Fibroblast of gingiva (primary cell): Measurements from ENCODE around the gene ZNF532.
"Not testable (repeated sequence)": the region's sequence is repeated elsewhere in the genome, so short reads cannot be mapped to it uniquely, and the experiment has no call there.

ENCODE experiments used
- DNase-seq: peaks from one replicate; pipeline ENCODE4 v3.0.0-alpha.2; 2011; ENCODE audit warnings: low read depth

ZNF532 gene

DNA sequence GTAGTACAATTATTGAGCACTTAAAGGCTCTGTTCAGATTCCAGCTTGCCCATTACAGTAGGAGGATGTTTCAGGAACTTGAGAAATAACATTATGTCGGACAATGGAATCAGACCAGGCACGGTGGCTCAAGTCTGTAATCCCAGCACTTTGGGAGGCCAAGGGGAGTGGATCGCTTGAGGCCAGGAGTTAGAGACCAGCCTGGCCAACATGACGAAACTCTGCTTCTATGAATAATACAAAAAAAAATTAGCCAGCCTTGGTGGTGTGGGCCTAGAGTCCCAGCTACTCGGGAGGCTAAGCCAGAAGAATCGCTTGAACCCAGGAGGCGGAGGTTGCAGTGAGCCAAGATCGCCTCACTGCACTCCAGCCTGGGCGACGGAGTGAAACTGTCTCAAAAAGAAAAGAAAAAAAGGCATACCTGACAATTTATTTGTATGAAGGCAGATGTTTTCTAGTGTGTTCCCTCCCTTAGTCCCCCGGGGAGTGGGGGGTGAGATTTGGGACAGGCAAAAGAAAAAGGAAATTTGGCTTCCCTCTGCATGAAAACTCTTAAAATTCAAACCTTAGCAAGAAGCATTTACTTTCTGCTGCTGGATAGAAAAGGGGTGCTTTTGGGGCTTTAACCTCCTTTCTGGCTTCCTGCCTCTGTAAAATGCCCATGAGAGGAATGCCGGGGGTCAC is 13.7 kb upstream of the ZNF532 start:
- DNase-seq, result no peak

DNA sequence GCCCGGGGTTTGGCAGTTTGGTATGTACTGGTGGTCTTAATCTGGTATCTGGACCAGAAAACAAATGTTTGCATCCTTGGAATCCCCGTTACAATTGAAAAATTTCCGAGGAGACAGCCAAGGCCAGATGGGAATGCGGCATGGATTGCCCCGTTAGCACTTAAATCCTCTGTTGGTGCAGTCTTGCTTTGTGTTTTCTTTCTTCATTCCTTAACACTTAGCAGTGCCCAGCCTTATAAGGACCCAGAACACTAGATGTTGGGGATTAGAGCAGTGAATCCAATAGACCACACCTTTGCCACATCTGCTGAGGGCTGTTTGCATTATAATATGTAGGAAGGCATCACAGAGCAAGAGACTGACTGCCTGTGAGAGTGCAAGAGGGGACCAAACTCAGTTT is 12.8 kb upstream of the ZNF532 start:
- DNase-seq, result no peak

DNA sequence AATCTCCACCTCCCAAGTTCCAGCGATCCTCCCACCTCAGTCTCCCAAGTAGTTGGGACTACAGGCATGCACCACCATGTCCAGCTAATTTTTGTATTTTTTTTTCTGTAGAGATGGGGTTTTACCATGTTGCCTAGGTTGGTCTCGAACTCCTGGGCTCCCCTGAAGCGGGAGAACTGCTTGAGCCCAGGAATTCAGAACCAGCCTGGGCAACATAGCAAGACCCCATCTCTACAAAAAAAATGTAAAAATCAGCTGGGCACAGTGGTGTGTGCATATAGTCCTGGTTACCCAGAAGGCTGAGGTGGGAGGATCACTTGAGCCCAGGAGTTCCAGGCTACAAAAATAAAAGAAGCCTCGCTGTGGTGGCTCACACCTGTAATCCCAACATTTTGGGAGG is 12.0 kb upstream of the ZNF532 start:
- no peak for DNase-seq

DNA sequence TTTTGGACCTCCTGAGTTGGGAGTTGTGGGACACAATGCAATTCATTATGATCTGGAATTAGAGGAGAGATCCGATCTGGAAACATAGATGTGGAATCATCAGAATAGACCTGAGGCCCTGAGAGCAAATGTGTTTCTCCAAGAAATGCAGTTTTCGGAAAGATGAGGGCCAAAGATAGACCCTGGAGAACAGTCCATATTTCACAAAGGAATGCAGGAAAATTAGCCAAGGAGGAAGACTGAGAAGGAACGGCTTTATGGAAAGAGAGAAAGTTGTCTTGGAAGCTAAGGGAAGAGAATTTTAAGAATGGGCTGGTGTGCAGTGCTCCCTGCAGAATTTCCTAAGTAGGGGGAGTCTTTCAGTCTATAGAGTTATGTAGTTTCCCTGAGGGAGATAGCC is 11.1 kb upstream of the ZNF532 start:
- no peak for DNase-seq

DNA sequence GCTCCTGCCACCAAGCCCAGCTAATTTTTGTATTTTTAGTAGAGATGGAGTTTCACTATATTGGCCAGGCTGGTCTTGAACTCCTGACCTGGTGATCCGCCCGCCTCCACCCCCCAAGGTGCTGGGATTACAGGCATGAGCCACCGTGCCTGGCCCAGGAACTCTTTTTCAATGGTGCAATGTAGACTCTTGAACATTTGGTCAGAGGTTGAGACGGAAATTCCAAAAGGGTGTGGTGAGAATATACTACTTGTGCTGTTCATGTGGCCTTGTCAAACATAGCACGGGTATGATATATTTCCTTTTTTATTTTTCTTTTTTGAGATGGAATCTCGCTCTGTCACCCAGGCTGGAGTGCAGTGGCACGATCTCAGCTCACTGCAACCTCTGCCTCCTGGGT is 9.2 kb upstream of the ZNF532 start:
- not testable (repeated sequence) for DNase-seq

DNA sequence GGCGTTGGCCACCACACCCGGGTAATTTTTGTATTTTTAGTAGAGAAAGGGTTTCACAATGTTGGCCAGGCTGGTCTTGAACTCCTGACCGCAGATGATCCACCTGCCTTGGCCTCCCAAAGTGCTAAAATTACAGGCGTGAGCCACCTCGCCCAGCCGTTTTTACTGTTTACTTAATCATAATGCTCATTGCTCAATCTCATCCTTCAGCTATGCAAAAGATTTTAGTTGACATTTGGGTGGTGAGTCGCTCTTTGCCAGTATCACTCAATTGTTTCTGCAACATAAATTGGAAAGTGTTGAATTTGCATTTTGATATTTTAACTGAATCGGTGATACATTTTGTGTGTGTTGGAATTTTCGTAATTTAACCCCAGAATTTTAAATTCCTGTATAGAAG is 7.8 kb upstream of the ZNF532 start:
- DNase-seq, result peak; percentile 51

DNA sequence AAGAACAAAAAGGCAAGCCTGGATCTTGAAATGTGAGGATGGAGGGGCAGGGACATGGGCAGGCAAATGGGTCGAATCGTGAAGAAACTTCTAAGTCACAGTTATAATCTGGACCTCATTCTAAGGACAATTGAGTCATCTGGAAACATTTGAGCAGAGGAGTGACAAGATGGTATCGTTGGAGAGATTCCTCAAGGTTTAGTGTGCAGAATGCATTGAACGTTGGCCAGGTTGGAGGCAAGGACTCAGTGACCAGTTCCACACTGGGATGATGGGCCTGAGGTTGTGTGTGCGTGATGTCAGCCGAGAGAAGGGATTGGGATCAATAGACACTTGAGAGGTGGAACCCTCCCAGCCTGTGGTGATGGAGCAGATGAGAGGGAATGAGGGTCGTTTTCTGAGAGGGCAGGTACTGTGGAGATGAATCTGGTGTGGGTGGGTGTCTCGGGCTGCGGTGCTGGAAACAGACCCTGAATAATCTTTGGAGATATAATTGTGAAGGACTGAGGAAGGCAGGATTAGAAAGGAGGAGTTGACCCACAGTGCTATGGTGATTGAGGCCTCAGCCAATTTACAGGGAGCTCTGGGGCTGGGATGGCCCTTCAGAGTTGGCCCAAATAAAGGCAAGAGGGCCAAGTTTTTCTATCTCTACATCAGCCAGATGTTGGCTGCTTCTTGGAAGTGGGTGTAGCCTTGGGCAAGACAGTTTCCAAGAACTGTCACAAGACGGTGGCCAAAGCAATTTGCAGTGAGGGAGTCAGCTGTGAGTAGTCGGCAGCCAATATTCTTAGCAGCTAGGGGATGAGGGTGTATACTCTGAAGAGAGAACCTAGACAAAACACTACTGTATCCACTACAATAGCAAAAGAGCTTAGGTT is 5.8 kb upstream of the ZNF532 start:
- DNase-seq, result peak; percentile 86

DNA sequence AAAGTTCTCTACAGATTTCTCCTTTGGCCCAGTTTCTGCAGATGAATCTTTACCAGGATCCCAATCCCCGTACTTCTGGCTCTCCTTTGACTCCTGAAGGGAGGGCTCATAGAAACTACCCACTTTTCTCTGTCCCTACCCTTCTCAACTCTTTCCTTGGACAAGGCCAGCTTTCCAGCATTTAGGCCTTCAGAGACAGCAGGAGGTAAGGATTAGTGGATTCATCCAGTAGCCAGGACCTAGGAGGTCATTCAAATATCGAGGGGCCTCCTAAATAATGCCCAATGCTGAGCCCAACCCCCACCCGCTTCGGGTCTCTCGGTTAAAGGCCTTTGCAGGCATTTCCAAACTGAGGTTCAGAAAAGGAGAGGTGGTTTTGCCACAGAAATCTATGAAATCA is 4.8 kb upstream of the ZNF532 start:
- DNase-seq, result no peak

DNA sequence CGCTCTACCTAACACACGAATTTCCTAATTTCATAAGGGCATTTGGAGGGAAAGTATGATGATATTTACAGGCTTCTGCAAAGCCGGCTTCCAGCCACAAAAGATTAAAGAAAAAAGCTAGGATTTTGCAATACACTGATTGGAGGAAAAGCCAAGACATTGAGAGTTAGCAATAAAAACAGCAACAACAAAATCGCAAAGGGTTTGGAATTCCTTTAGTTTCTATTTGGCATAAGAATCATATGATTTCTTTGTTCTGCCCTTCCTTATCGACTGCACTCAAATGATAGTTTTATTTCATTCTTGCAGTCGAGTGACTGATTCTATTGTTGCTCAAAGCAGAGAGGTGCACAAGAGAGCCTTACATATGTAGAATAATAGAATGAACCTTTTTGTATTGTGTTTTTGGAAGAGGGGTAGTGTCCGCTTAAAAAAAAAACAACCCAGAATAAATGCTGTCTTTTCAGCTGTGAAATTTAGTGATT is 3.9 kb upstream of the ZNF532 start:
- no peak for DNase-seq

DNA sequence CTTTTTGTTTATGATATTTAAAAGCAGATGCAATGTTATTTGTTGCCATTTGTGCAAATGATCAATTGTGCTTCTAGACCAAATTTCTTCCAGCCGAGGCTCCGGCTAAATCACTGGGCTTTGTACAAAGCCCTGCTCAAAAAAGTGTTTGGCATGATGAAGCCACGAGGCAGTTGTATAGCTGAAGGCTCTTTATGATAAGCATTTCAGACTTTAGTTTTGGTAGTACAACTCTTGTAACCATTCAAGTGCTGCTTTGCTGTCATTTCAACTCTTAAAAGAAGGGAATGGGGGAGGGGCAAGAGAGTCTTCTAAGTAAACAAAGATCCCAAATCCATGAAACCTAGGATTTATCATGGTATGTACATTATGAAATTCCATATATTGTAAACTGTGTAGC is 3.3 kb upstream of the ZNF532 start:
- DNase-seq, result no peak

DNA sequence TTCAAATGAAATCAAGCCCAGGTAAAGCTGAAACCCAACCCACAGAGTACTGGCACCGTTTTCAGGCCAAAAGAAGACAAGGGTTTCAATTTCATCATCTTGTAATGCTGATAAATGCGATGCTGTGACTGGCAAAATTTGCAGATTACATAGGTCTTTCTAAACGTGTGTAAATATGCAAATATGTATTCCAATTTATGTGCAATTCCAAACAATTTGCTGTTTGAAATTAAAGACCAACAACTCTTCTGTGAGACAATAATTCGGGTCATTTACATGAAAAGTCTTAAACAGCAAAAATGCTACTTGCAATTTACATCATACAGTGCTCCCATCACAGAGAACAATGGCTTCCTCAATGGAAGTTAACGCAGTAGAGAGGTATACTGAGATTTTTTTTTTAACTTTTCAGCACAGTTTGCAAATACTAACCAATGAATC is 2.8 kb upstream of the ZNF532 start:
- DNase-seq, result no peak

DNA sequence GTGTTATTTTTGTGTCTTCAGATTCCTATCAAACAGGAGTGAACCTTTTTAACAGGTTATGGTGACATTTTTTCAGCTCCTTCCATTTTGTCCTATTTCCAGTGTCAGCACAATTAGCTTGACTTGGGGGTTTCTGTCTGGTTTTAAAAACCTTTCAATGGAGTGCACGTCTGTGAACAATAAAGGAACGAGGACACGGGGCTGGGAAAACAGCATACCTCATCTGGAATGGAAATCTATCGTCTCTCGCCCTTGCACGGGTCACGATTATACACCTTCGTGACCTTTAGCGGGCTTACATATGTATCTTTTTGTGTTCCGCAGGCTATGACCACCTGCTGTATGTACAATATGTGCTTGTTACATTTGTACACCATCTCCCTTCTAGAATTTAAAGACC is 2.3 kb upstream of the ZNF532 start:
- no peak for DNase-seq

DNA sequence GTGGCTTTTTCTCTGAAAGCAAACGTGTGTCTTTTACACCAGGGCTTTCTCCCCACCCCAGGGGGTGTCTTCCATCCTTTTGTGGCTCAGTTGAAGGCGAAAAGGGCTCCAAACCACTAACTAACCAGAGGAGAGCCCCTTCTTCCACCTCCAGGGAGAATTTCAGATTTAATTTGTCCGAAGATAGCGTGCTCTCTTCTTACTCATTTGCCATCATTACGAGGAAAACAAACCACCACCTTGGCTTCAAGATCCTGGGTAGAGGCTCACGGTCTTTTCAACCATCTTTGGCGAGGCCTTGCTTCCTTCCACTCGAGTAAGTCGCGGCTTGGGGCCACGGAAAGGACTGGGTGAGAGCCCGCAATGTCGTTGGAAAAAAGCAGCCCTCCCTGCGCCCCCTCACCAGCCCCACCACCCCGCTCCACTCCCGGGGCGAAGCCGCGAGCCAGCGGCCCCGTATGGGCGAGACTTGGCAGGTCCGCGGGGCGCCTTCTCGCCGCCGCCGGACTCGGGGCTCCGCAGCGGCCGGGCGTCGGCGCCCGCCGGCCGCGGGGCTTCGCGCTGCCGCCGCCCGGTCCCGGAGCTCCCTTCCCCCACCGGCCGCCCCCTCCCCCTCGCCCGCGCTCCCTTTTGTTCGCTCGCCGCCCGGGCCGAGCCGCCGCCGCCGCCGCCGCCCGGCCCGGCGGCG is 1.7 kb upstream of the ZNF532 start:
- no peak for DNase-seq

DNA sequence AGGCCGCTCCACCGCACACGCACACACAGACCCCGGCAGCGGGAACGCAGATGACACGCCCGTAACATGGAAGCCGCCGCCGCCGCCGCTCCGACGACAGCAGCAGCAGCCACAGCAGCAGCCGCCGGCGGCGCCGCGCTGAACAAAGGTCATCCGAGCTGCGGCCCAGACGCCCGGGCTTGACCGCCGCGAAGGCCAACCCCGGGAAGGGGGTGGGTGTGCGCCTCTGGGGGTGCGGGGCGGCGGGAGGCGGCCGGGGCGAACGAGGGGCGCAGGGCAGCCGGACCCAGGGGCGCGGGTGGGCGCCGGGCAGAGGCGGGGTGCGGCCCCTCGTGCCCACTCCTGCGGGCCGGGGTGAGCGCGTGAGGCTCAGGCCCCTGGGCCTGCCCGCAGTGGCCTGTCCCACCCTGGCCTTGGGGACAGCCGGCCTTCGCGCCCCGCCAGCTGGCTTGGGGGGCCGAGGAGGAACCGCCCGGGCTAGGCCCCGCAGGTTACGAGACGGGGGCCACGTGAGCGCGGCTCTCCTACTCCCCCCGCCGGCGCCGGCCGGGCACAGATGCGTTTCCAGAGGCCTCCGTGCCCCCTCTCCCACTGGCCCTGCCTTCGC is 1.0 kb upstream of the ZNF532 start:
- DNase-seq, result peak; percentile 59

DNA sequence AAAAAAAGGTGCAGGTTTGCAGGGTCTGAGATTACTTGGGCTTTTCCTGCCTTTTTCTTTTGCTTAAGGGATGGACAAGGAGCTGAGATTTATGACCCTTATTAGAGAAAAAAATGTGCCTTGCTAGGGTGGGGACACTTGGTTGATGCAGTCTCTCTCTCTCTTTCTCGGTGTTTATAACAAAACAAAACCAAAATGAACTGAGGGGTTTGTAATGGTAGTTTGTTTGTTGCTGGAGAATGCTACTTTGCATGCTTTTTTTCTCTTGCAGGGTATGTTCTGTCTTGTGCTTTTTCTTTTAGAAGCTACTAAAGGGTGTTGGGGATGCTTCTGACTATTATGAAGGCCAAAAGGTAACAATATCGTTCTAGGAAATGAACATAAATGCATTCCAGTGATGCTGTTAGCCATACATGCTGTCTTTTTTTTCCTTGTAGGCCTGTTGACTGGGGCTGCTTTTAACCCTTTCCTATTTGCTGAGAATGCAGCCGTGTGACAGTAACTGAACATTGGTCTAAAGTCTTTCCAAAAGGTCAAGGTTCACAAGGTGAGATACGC is 435 bp downstream of the ZNF532 start:
- no peak for DNase-seq

DNA sequence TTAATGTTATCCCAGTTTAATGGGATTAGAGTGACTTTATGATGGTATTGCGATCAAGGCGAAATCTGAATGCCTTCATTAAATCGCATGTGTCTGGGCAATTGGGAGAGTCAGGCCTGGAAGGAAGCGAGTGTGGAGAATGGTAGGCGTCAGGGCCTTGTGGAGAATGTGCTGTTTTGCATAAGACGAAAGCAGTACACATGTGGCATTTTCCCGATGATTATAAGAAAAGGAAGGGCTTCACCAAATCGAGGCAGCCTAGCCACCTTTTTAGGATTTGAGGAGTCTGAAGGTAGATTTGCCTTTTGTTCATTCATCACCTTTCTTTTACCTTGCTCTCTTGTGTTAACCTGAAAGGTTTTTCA is 1.0 kb downstream of the ZNF532 start:
- DNase-seq, result no peak

DNA sequence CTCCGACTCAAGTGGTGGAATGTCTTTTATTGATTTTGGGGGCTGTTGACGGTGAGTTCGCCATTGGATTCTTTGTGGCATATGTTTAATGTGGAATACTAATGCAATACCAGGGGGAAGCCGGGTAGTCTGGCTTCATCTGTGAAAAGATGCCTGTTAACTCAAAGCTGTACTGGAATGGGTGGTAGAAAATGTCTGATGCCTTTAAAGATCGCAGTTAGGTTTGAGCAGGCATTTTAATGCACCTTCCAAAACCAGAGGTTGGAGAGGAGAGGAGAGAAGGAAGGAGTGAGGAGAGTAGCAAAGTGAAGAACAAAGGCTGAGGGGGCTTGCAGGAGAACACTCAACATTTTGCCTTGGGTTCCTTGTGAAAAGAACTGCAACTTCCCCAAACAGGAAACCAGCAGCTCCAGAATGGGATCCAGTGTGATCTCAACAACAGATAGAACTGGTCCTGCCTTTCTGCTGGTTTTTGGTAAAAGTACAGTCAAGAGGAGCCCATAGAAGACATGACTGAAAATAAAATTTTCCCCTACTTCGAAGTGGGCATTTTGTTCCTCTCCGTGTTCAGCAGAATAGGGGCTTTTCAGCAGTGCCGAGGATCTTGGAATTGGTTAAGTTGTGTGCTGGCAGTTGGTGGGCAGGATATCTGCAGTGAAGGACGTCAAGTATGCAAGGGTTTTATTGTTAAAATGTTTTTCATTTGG is 1.5 kb downstream of the ZNF532 start:
- DNase-seq, result no peak

DNA sequence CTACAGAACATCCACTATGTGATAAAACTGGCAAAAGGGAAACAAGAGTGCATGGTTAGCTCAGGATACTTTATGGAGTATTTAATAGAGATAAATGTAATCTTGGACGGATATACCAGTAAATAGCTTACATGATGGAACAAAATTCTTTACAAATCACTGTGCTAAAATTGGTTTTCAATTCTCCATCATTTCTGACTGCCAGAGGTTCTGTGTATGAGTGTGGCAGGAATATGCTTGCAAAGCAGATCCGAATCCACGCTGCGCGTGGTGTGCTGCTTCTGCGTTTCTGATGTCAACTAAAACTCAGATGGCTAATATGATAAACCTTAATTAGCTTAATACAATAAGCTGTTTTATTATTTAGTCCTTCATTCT is 2.1 kb downstream of the ZNF532 start:
- DNase-seq, result no peak

DNA sequence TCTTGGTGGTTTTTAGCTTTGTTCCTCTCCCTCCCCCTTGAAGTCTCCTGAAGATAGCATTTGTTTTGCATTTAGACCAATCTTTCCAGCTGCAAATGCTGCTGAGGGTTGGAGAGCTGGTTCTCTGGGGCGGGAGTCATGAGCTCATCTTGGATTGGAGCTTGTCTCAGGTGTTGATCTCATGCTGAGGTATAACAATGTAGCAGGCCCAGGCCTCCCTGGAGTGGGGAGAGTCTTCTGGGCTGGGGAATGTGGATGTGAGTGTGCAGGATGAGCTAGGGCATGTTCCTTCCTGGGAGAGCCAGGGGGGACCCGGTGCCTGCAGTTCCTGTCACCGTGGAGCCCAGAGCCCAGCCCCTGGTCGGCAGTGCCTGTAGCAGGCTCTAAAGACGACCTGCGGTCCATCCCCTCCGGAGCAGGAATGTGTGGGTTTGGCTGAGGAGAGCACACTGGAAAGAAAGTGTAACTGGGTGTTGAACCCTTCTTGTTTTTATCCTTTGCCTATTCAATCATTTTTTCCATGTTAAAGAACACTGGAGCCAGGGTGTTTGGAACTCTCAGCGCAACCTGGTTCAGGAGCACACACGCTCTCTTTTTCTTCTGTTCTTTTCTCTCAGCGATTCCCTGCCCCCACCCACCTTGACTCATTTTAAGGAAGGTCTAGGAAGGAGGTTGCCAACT is 2.7 kb downstream of the ZNF532 start:
- no peak for DNase-seq

DNA sequence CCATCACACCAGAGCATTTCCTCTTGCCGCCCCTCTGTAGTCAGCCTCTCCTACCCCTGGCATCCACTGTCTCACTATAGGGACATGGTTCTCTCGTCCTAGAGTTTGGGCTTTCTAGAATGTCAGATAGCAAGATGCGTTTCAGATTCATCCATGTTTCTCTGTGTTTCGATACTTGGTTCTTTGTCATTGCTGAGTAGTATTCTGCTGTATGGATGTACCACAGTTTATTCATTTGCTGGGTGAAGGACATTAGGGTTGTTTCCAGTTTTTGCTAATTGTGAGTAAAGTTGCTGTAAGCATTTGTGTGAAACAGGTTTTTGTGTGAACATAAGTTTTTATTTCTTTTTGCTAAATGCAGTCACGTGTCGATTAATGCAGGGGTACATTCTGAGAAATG is 3.8 kb downstream of the ZNF532 start:
- no peak for DNase-seq

DNA sequence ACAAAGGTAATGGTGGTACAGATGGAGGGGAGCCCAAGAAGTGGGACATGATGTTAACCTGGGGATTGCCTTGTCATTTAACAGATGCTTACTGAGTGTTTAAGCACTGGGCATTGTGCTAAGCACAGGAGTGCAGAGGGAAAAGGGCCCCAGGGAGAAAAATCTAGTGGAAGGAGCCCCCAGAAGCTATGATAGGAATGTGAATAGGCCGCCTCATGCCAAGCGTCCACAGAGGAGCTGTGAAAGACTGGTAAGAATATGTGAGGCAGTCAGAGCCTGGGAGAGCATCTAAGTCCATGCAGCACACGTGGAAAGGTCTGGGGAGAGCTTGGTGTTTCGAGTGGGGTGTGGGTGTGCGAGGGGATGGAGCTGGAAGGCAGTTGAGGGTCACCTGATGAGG is 5.5 kb downstream of the ZNF532 start:
- DNase-seq, result no peak
